Measurements from ENCODE around the gene CARMIL1.

Gene CARMIL1

GRCh38 chr6:25337431-25337830 is 58.3 kb downstream of the CARMIL1 start:
- DNase-seq, result no peak

- DNase-seq, result no peak
Observed at GRCh38 chr6:25340431-25341202, 61.4 kb downstream of the CARMIL1 start.

GRCh38 chr6:25341203-25341552 is 62.0 kb downstream of the CARMIL1 start:
- DNase-seq, result no peak

- no peak for DNase-seq
Observed at GRCh38 chr6:25341923-25342619, 62.9 kb downstream of the CARMIL1 start.

- DNase-seq, result no peak
Observed at GRCh38 chr6:25342802-25343201, 63.6 kb downstream of the CARMIL1 start.

GRCh38 chr6:25343984-25344383 is 64.8 kb downstream of the CARMIL1 start:
- DNase-seq, result no peak

GRCh38 chr6:25344827-25345226 is 65.7 kb downstream of the CARMIL1 start:
- DNase-seq, result no peak

GRCh38 chr6:25346064-25346463 is 66.9 kb downstream of the CARMIL1 start:
- DNase-seq, result no peak

GRCh38 chr6:25350573-25350972 is 71.4 kb downstream of the CARMIL1 start:
- no peak for DNase-seq

- no peak for DNase-seq
Observed at GRCh38 chr6:25351485-25351884, 72.3 kb downstream of the CARMIL1 start.

- no peak for DNase-seq
Observed at GRCh38 chr6:25352285-25352684, 73.1 kb downstream of the CARMIL1 start.

GRCh38 chr6:25354078-25354932 is 75.1 kb downstream of the CARMIL1 start:
- no peak for DNase-seq

- no peak for DNase-seq
Observed at GRCh38 chr6:25359191-25359861, 80.2 kb downstream of the CARMIL1 start.

GRCh38 chr6:25359891-25360290 is 80.7 kb downstream of the CARMIL1 start:
- no peak for DNase-seq

- no peak for DNase-seq
Observed at GRCh38 chr6:25360621-25361020, 81.4 kb downstream of the CARMIL1 start.

- DNase-seq, result no peak
Observed at GRCh38 chr6:25363427-25363826, 84.3 kb downstream of the CARMIL1 start.

GRCh38 chr6:25365154-25365553 is 86.0 kb downstream of the CARMIL1 start:
- no peak for DNase-seq

GRCh38 chr6:25366903-25367545 is 87.8 kb downstream of the CARMIL1 start:
- DNase-seq, result peak; percentile 23 to 81 (median 62)

- DNase-seq, result no peak
Observed at GRCh38 chr6:25369036-25369432, 89.9 kb downstream of the CARMIL1 start.

GRCh38 chr6:25369433-25370177 is 90.4 kb downstream of the CARMIL1 start:
- peak in 5 of 6 experiments; percentile 10 to 62 (median 27) for DNase-seq

- DNase-seq, result no peak
Observed at GRCh38 chr6:25370178-25371036, 91.2 kb downstream of the CARMIL1 start.

Data from stimulated activated naive CD4-positive, alpha-beta T cell (primary cell).